Astrocyte (in vitro differentiated cells and primary cell): ENCODE results near the gene HTR5A.

ENCODE experiments used
- EZH2 ChIP-seq: IDR thresholded peaks from 2 replicates; pipeline ENCODE4 v1.6.1; 2012; ENCODE audit warnings: mild to moderate bottlenecking, low read length, inconsistent platforms; ENCODE audit not compliant: insufficient read depth
- TF ChIP-seq, protein P1 (sequence below): IDR thresholded peaks from 2 replicates; pipeline ENCODE4 v1.5.1; 2011; ENCODE audit warnings: low read depth, mild to moderate bottlenecking, inconsistent platforms, low read length, moderate library complexity; ENCODE audit not compliant: insufficient read depth

DNA sequence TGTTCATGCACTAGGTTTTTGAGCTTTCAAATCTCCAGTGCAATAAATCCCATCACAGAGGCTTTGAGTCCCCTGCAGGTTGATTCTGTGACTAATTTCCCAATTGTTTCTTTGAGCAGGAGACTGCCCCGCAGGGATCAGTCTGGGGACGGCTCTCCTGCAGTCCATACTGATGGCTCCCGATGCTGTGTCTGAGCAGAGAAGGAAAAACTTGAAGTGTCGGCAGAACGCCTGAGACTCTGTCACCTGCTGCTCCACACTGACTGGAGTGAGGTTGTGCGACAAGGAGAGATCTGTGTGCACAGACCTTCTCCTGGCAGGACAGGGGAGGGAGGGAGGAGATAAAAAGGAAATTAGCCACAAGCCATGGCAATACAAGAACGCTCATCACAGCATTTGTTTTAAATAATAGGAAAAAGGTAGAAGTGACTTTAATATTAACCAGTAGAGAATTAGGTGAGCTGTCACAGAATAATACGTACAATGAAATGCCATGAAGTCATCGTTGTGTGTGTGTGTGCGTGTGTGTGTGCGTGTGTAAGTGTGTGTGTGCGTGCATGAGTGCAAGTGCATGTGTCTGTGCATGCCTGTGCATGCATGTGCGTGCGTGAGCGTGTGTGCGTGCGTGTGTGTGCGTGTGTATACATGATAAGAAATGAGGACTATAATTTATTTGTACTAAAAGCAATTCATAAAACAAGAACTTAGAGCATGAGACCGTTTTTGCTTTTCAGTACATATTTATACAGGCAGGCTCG lies 38.2 kb downstream of the HTR5A start:
- TF ChIP-seq EZH2, result no peak
- TF ChIP-seq, protein P1, sequence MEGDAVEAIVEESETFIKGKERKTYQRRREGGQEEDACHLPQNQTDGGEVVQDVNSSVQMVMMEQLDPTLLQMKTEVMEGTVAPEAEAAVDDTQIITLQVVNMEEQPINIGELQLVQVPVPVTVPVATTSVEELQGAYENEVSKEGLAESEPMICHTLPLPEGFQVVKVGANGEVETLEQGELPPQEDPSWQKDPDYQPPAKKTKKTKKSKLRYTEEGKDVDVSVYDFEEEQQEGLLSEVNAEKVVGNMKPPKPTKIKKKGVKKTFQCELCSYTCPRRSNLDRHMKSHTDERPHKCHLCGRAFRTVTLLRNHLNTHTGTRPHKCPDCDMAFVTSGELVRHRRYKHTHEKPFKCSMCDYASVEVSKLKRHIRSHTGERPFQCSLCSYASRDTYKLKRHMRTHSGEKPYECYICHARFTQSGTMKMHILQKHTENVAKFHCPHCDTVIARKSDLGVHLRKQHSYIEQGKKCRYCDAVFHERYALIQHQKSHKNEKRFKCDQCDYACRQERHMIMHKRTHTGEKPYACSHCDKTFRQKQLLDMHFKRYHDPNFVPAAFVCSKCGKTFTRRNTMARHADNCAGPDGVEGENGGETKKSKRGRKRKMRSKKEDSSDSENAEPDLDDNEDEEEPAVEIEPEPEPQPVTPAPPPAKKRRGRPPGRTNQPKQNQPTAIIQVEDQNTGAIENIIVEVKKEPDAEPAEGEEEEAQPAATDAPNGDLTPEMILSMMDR, result no peak
